Measurements from ENCODE around the gene LILRB4. TPM values are rescaled to one million over a fixed set of nuclear protein-coding genes. Genes with fewer than 3 reads are reported as not detected.

LILRB4 gene
- total RNA-seq, 2 experiments from 2014 or later = 0.82 to 3.0 TPM

DNA sequence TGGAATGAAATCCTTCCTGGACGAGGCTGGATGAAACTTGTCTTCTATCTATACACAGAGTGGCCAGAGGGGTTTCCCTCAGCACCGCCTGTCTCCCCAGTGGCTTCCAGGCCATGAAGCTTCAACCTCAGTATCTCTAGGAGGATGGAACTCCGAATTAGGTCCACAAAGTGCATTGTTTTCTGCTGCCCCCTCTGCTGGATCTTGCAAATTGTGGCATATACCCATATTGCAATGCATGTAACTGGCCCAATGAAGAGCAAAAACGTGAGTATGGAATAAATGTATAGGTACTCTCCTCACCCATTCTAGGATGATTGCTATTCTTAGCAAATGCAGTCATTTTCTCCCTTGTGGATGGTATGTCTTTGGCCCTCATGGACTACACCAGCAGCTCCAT, 14.7 kb upstream of the LILRB4 start:
- Histone ChIP-seq H3K27ac (ENCODE audit: low read depth, low read length, poor library complexity, severe bottlenecking) (no peak overlapping the region), H3K36me3 (ENCODE audit: insufficient read depth, low read length) (no peaks in the 10 kb centered on the region), H3K9me2 (ENCODE audit: insufficient read depth, low read length) (no peaks in the 10 kb centered on the region), H3K4me1 (ENCODE audit: insufficient read depth, low read length, poor library complexity, severe bottlenecking) (no peaks in the 10 kb centered on the region), H3K4me3 (ENCODE audit: low read depth, low read length, poor library complexity, severe bottlenecking) (no peak overlapping the region), H2AFZ (ENCODE audit: low read length) (no peak overlapping the region), H3K9me3 (ENCODE audit: low read length) (no peaks in the 10 kb centered on the region), H3K4me2 (ENCODE audit: low read length) (no peak overlapping the region), H4K20me1 (ENCODE audit: insufficient read depth, low read length) (no peaks in the 10 kb centered on the region), H3K79me2 (ENCODE audit: insufficient read depth, low read depth, low read length) (no peaks in the 10 kb centered on the region)
- CTCF ChIA-PET (ENCODE audit: unreplicated experiment) = no interaction called here
- no peak for DNase-seq (ENCODE audit: low spot score)
- BruUV-seq (replicated peaks) = no TSS peak
- POLR2A ChIA-PET = no interaction called here
- TF ChIP-seq, protein P1, sequence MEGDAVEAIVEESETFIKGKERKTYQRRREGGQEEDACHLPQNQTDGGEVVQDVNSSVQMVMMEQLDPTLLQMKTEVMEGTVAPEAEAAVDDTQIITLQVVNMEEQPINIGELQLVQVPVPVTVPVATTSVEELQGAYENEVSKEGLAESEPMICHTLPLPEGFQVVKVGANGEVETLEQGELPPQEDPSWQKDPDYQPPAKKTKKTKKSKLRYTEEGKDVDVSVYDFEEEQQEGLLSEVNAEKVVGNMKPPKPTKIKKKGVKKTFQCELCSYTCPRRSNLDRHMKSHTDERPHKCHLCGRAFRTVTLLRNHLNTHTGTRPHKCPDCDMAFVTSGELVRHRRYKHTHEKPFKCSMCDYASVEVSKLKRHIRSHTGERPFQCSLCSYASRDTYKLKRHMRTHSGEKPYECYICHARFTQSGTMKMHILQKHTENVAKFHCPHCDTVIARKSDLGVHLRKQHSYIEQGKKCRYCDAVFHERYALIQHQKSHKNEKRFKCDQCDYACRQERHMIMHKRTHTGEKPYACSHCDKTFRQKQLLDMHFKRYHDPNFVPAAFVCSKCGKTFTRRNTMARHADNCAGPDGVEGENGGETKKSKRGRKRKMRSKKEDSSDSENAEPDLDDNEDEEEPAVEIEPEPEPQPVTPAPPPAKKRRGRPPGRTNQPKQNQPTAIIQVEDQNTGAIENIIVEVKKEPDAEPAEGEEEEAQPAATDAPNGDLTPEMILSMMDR (conservative IDR thresholded peaks at IDR 0.05; ENCODE audit: low read length) = peak; percentile 28; the same call in 1 of the 2 replicates
- TF ChIP-seq EZH2phosphoT487 (IDR thresholded peaks at IDR 0.05; ENCODE audit: borderline replicate concordance, low read depth, low read length) = no peak
- intact Hi-C loops (cut with micrococcal nuclease; ENCODE audit: unreplicated experiment) = no loop called here

DNA sequence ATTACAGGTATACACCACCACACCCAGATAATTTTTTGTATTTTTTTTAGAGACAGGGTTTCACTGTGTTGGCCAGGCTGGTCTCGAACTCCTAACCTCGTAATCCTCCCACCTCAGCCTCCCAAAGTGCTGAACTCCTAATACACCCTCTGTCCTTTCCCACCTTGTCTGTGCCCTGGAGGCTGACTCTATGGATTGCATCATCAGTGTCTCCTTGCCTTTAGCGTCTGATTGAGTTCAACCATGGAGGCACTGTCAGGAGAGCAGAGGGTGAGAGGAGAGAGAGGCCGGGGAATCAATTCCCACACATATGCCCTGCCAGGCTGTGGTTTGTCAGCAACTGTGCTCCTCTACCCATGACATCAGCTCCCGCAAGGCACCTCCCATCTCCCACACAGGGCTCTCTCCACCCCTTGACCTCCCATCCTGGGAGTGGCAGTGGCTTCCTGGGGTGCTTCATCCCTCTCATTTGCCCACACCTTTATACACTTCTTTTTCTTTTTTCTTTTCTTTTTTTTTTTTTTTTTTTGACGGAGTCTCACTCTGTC, 12.6 kb upstream of the LILRB4 start:
- intact Hi-C loops (cut with micrococcal nuclease; ENCODE audit: unreplicated experiment) = no loop called here
- TF ChIP-seq EZH2phosphoT487 (IDR thresholded peaks at IDR 0.05; ENCODE audit: borderline replicate concordance, low read depth, low read length) = no peak
- TF ChIP-seq, protein P1 (conservative IDR thresholded peaks at IDR 0.05; ENCODE audit: low read length) = no peak
- H3K9me2 ChIP-seq (ENCODE audit: insufficient read depth, low read length) = no peaks in the 10 kb centered on the region
- no peaks in the 10 kb centered on the region for H3K79me2 ChIP-seq (ENCODE audit: insufficient read depth, low read depth, low read length)
- CTCF ChIA-PET (ENCODE audit: unreplicated experiment) = interaction anchor here (0.7 kb wide), 1 partner anchor 55 kb away, joined by 4 read pairs; no protein-coding TSS in a partner anchor
- no peak overlapping the region for H3K27ac ChIP-seq (ENCODE audit: low read depth, low read length, poor library complexity, severe bottlenecking)
- no peak overlapping the region for H2AFZ ChIP-seq (ENCODE audit: low read length)
- H4K20me1 ChIP-seq (ENCODE audit: insufficient read depth, low read length) = no peaks in the 10 kb centered on the region
- H3K4me2 ChIP-seq (ENCODE audit: low read length) = no peak overlapping the region
- POLR2A ChIA-PET = no interaction called here
- no peak for DNase-seq (ENCODE audit: low spot score)
- no peaks in the 10 kb centered on the region for H3K36me3 ChIP-seq (ENCODE audit: insufficient read depth, low read length)
- H3K4me3 ChIP-seq (ENCODE audit: low read depth, low read length, poor library complexity, severe bottlenecking) = no peak overlapping the region
- no peaks in the 10 kb centered on the region for H3K9me3 ChIP-seq (ENCODE audit: low read length)
- no peaks in the 10 kb centered on the region for H3K4me1 ChIP-seq (ENCODE audit: insufficient read depth, low read length, poor library complexity, severe bottlenecking)
- no TSS peak for BruUV-seq (replicated peaks)

DNA sequence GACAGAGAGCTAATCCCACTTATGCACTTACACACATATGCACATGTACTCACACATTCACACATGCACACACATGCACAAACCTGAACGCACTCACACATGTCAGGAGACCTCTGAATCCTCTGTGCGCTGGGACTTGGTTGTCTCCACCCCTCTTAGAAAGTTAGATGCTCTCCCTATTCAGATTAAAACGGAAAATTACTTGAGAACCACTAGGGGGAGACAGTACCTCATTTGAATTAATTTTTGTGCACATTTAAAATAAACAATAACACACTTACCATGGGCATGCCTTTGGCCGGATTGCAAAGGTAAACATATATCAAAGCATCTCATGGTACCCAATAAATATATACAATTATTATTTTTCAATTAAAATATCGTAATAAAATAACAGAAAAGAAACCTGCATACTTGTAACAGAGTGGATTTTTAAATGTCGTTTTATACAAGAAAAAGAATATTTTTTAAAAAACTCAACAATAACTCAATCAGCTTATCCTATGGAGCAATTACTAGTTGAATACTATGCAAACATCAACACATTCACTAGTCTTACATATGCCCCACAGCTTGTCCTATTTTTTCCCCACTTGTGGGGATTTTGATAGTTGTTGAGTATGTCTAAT, 9.5 kb upstream of the LILRB4 start:
- intact Hi-C loops (cut with micrococcal nuclease; ENCODE audit: unreplicated experiment) = loop anchor here (1.0 kb wide), 1 partner anchor 23 kb away; no protein-coding TSS in a partner anchor
- BruUV-seq (replicated peaks) = no TSS peak
- POLR2A ChIA-PET = no interaction called here

More for the DNA sequence above, 9.5 kb upstream of the LILRB4 start:
- H3K4me3 ChIP-seq (ENCODE audit: low read depth, low read length, poor library complexity, severe bottlenecking) = no peak overlapping the region
- no peaks in the 10 kb centered on the region for H3K36me3 ChIP-seq (ENCODE audit: insufficient read depth, low read length)
- H3K27ac ChIP-seq (ENCODE audit: low read depth, low read length, poor library complexity, severe bottlenecking) = no peak overlapping the region
- peak; percentile 51 for DNase-seq (ENCODE audit: low spot score)
- no peak overlapping the region for H3K4me2 ChIP-seq (ENCODE audit: low read length)
- TF ChIP-seq, protein P1 (conservative IDR thresholded peaks at IDR 0.05; ENCODE audit: low read length) = peak; percentile 88
- no peak for TF ChIP-seq EZH2phosphoT487 (IDR thresholded peaks at IDR 0.05; ENCODE audit: borderline replicate concordance, low read depth, low read length)
- H3K4me1 ChIP-seq (ENCODE audit: insufficient read depth, low read length, poor library complexity, severe bottlenecking) = no peaks in the 10 kb centered on the region
- no peak overlapping the region for H2AFZ ChIP-seq (ENCODE audit: low read length)
- CTCF ChIA-PET (ENCODE audit: unreplicated experiment) = interaction anchor here (0.9 kb wide), 1 partner anchor 21 kb away, joined by 3 read pairs; no protein-coding TSS in a partner anchor
- no peaks in the 10 kb centered on the region for H3K9me3 ChIP-seq (ENCODE audit: low read length)
- H4K20me1 ChIP-seq (ENCODE audit: insufficient read depth, low read length) = no peaks in the 10 kb centered on the region
- H3K79me2 ChIP-seq (ENCODE audit: insufficient read depth, low read depth, low read length) = no peaks in the 10 kb centered on the region
- H3K9me2 ChIP-seq (ENCODE audit: insufficient read depth, low read length) = no peaks in the 10 kb centered on the region
